HepG2 (cell line): ENCODE data around the gene MED15. TPM values are rescaled to one million over a fixed set of nuclear protein-coding genes. Genes with fewer than 3 reads are reported as not detected.

Experiments
- AGO2 ChIP-seq: fragments of 200-400 bp; formaldehyde crosslinking; optimal IDR thresholded peaks from 2 replicates; pipeline ENCODE3; 2017; ENCODE audit warnings: mild to moderate bottlenecking, low read depth, low read length, moderate library complexity
- ARHGAP35 ChIP-seq: sonication (generic); formaldehyde crosslinking; IDR thresholded peaks from 2 replicates; pipeline ENCODE4 v1.9.0; 2022; ENCODE audit warnings: mild to moderate bottlenecking, inconsistent platforms, moderate library complexity, missing genetic modification reagents, borderline replicate concordance
- ARNT2 ChIP-seq: sonication (generic); formaldehyde crosslinking; IDR thresholded peaks from 2 replicates; pipeline ENCODE4 v1.8.0; 2022; ENCODE audit warnings: mild to moderate bottlenecking, low read depth, missing genetic modification reagents, moderate library complexity
- E2F2 ChIP-seq: sonication (generic); formaldehyde crosslinking; IDR thresholded peaks from 2 replicates; pipeline ENCODE4 v1.4.0; 2020; ENCODE audit warnings: missing genetic modification reagents, borderline replicate concordance
- MAF1 ChIP-seq: sonication (generic); formaldehyde crosslinking; IDR thresholded peaks from 2 replicates; pipeline ENCODE4 v1.5.0; 2020; ENCODE audit warnings: missing genetic modification reagents, borderline replicate concordance
- MYC ChIP-seq: sonication (generic); formaldehyde crosslinking; IDR thresholded peaks from 2 replicates; pipeline ENCODE4 v1.9.0; 2021; ENCODE audit warnings: missing genetic modification reagents, borderline replicate concordance
- NFE2L2 ChIP-seq: fragments of 150-350 bp; IDR thresholded peaks from 2 replicates; pipeline ENCODE4 v1.6.1; 2014; ENCODE audit warnings: low read length
- PRDM15 ChIP-seq: sonication (generic); formaldehyde crosslinking; IDR thresholded peaks from 2 replicates; pipeline ENCODE4 v1.4.0; 2020; ENCODE audit warnings: missing genetic modification reagents
- RBAK ChIP-seq: sonication (generic); formaldehyde crosslinking; IDR thresholded peaks from 2 replicates; pipeline ENCODE4 v1.5.1; 2020; ENCODE audit warnings: mild to moderate bottlenecking, missing genetic modification reagents
- RFX5 ChIP-seq: IDR thresholded peaks from 2 replicates; pipeline ENCODE4 v1.6.1; 2011; ENCODE audit warnings: low read depth, low read length, improper control_type of control experiment
- SIX4 ChIP-seq: sonication (generic); formaldehyde crosslinking; IDR thresholded peaks from 2 replicates; pipeline ENCODE4 v1.4.0; 2020; ENCODE audit warnings: missing genetic modification reagents
- SNAPC2 ChIP-seq: sonication (generic); formaldehyde crosslinking; IDR thresholded peaks from 2 replicates; pipeline ENCODE4 v1.8.1; 2022; ENCODE audit warnings: mild to moderate bottlenecking, missing genetic modification reagents
- ZBTB21 ChIP-seq: sonication (generic); formaldehyde crosslinking; IDR thresholded peaks from 2 replicates; pipeline ENCODE4 v1.4.0; 2020; ENCODE audit warnings: missing genetic modification reagents
- ZNF629 ChIP-seq: sonication (generic); formaldehyde crosslinking; conservative IDR thresholded peaks from 2 replicates; pipeline ENCODE4 v1.5.0; 2020; ENCODE audit warnings: missing genetic modification reagents
- ZNF7 ChIP-seq: IDR thresholded peaks from 2 replicates; pipeline ENCODE4 v1.6.1; 2016; ENCODE audit warnings: missing biosample characterization, missing genetic modification reagents
- ZNF788 ChIP-seq: sonication (generic); formaldehyde crosslinking; IDR thresholded peaks from 2 replicates; pipeline ENCODE4 v1.5.0; 2020; ENCODE audit warnings: mild to moderate bottlenecking, missing genetic modification reagents, borderline replicate concordance
- ZNF879 ChIP-seq: sonication (generic); formaldehyde crosslinking; IDR thresholded peaks from 2 replicates; pipeline ENCODE4 v1.8.1; 2023; ENCODE audit warnings: missing genetic modification reagents
- ZSCAN12 ChIP-seq: sonication (generic); formaldehyde crosslinking; IDR thresholded peaks from 2 replicates; pipeline ENCODE4 v1.9.0; 2021; ENCODE audit warnings: mild to moderate bottlenecking, missing genetic modification reagents
- polyA plus RNA-seq, 8 experiments: library from polyadenylated mRNA; depleted of rRNA in 3 of 8; stranded (reverse) in 7 of 8; unstranded in 1 of 8; fragments of >200 nt; fragmentation: Illumina TruSeq in 4 of 8; extraction: Trizol in 4 of 8; gene quantifications; 2 replicates each; pipeline versions ENCODE4 v1.2.1 to v1.2.3, GENCODE V29; 2011 to 2016; ENCODE audit warnings: low read depth in 4 of 8, missing spikeins in 1 of 8, mixed read lengths in 1 of 8; ENCODE audit not compliant: insufficient read depth in 1 of 8
- total RNA-seq, 5 experiments: library from RNA; depleted of rRNA; stranded (reverse); fragments of >200 nt; fragmentation: Illumina TruSeq; extraction: Trizol; gene quantifications; 2 replicates each; pipeline ENCODE4 v1.2.3, GENCODE V29; 2016; ENCODE audit warnings: low read depth in 1 of 5
- TF ChIP-seq, protein P1 (sequence below): sonication (generic); formaldehyde crosslinking; conservative IDR thresholded peaks from 2 replicates; pipeline ENCODE4 v1.4.0; 2020; ENCODE audit warnings: missing genetic modification reagents
- TF ChIP-seq, protein P2 (sequence below): sonication (generic); formaldehyde crosslinking; IDR thresholded peaks from 2 replicates; pipeline ENCODE4 v1.5.1; 2020; ENCODE audit warnings: missing genetic modification reagents, mild to moderate bottlenecking, borderline replicate concordance

MED15 gene
- total and polyA plus RNA-seq, 2 of the 13 experiments (the other 11 are each of a cell fraction or from before 2014, with no cell fraction given), result 14.3 to 27.0 TPM

DNA sequence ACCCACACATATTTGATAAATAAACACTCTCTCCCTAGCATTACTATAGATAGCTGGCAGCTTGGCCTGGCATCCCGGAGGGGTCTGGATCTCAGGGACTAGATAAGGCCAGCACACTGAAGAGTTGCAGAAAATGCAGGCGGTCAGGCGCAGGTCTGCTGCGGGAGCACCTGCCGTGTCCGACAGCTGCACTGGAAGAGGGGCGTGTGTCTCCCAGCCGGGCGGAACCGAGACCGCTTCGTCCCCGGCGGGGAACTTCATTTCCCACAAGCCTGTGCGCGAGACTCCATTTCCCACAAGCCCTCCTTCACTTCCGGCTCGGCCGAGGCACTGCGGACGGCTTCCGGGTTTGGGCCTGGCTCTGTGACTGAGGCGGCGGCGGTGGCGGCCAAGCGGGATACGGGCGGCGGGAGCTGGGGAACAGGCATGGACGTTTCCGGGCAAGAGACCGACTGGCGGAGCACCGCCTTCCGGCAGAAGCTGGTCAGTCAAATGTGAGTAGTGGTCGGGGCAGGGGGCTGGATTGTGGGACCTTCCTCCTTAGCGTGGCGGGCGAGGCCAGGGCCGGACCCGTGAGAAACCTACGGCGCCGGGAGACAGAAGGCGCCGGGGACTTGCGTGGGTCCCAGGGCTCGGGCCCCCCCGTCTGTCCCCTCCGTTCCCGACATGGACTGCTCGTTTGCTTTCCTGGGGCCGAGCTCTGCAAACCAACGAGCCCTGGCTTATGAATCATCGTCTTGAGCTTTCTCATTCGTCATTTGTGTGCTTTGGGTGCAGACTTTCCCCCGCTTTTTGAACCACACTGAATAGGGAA is at the start of gene MED15 (continued):
- TF ChIP-seq ZNF7, result no peak
- TF ChIP-seq ZNF629 (CRISPR knock-in tag), result no peak
- peak; percentile 72; the same call in 1 of the 2 replicates for TF ChIP-seq MAF1 (CRISPR knock-in tag)
- TF ChIP-seq PRDM15 (CRISPR knock-in tag), result peak; percentile 16; the same call in 1 of the 2 replicates
- no peak for TF ChIP-seq SNAPC2 (CRISPR knock-in tag)
- peak; percentile 71 for TF ChIP-seq AGO2
- TF ChIP-seq, protein P1, sequence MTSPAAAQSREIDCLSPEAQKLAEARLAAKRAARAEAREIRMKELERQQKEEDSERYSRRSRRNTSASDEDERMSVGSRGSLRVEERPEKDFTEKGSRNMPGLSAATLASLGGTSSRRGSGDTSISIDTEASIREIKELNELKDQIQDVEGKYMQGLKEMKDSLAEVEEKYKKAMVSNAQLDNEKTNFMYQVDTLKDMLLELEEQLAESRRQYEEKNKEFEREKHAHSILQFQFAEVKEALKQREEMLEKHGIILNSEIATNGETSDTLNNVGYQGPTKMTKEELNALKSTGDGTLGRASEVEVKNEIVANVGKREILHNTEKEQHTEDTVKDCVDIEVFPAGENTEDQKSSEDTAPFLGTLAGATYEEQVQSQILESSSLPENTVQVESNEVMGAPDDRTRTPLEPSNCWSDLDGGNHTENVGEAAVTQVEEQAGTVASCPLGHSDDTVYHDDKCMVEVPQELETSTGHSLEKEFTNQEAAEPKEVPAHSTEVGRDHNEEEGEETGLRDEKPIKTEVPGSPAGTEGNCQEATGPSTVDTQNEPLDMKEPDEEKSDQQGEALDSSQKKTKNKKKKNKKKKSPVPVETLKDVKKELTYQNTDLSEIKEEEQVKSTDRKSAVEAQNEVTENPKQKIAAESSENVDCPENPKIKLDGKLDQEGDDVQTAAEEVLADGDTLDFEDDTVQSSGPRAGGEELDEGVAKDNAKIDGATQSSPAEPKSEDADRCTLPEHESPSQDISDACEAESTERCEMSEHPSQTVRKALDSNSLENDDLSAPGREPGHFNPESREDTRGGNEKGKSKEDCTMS, result no peak
- peak; percentile 80 for TF ChIP-seq SIX4 (CRISPR knock-in tag)
- TF ChIP-seq ZSCAN12, result no peak
- TF ChIP-seq RBAK (CRISPR knock-in tag), result peak; percentile 70; the same call in 1 of the 2 replicates
- peak; percentile 68 for TF ChIP-seq ARNT2 (CRISPR knock-in tag)
- peak; percentile 81 for TF ChIP-seq ARHGAP35 (CRISPR knock-in tag)
- TF ChIP-seq MYC (CRISPR knock-in tag), result peak; percentile 86; the same call in 1 of the 2 replicates
- no peak for TF ChIP-seq RFX5
- TF ChIP-seq, protein P2, sequence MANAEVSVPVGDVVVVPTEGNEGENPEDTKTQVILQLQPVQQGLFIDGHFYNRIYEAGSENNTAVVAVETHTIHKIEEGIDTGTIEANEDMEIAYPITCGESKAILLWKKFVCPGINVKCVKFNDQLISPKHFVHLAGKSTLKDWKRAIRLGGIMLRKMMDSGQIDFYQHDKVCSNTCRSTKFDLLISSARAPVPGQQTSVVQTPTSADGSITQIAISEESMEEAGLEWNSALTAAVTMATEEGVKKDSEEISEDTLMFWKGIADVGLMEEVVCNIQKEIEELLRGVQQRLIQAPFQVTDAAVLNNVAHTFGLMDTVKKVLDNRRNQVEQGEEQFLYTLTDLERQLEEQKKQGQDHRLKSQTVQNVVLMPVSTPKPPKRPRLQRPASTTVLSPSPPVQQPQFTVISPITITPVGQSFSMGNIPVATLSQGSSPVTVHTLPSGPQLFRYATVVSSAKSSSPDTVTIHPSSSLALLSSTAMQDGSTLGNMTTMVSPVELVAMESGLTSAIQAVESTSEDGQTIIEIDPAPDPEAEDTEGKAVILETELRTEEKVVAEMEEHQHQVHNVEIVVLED (CRISPR knock-in tag), result peak; percentile 87
- no peak for TF ChIP-seq E2F2 (CRISPR knock-in tag)
- TF ChIP-seq ZBTB21, result no peak; the same call in 1 of the 2 replicates
- no peak for TF ChIP-seq NFE2L2
- TF ChIP-seq ZNF879 (CRISPR knock-in tag), result 0 out of 2 replicates have a peak, but pooled peaks have one; percentile 77
- peak; percentile 91; the same call in 1 of the 2 replicates for TF ChIP-seq ZNF788
